GM23338 (cell line): Measurements from ENCODE around the gene HTR3E. TPM values are rescaled to one million over a fixed set of nuclear protein-coding genes. Genes with fewer than 3 reads are reported as not detected.

Source experiments
- ATAC-seq: fragments of 200-7000 bp; cut with Tn5 transposase; 3 replicates; pipeline ENCODE4 v1.9.1; 2020
- DNase-seq: peaks from one replicate; pipeline ENCODE4 v3.0.0-alpha.2; 2015; ENCODE audit warnings: low spot score
- H2AFZ ChIP-seq: fragments of 200-600 bp; sonication (generic); 2 replicates; pipeline ENCODE4 v1.8.0; 2016; ENCODE audit warnings: antibody characterized with exemption, mild to moderate bottlenecking, moderate library complexity
- H3F3A ChIP-seq: fragments of 200-600 bp; sonication (generic); replicated peaks from 2 replicates; pipeline ENCODE4 v1.8.0; 2017; ENCODE audit warnings: antibody characterized with exemption, mixed run types, low read depth
- H3K27ac ChIP-seq: fragments of 200-600 bp; sonication (generic); 2 replicates; pipeline ENCODE4 v1.6.1; 2016; ENCODE audit warnings: low read depth
- H3K27me3 ChIP-seq: fragments of 200-600 bp; sonication (generic); 2 replicates; pipeline ENCODE4 v1.8.0; 2016; ENCODE audit warnings: mild to moderate bottlenecking, mixed run types, moderate library complexity; ENCODE audit not compliant: insufficient read depth
- H3K36me3 ChIP-seq: fragments of 200-600 bp; sonication (generic); 2 replicates; pipeline ENCODE4 v1.8.0; 2016; ENCODE audit warnings: mild to moderate bottlenecking; ENCODE audit not compliant: insufficient read depth
- H3K4me1 ChIP-seq: fragments of 200-600 bp; sonication (generic); 2 replicates; pipeline ENCODE4 v1.8.0; 2016; ENCODE audit warnings: mild to moderate bottlenecking, moderate library complexity; ENCODE audit not compliant: insufficient read depth
- H3K4me2 ChIP-seq: fragments of 200-600 bp; sonication (generic); 2 replicates; pipeline ENCODE4 v1.7.1; 2017; ENCODE audit warnings: mixed run types
- H3K4me3 ChIP-seq: fragments of 200-600 bp; sonication (generic); 2 replicates; pipeline ENCODE4 v1.6.1; 2016; ENCODE audit warnings: mixed run types
- H3K79me2 ChIP-seq: fragments of 200-600 bp; sonication (generic); replicated peaks from 2 replicates; pipeline ENCODE4 v1.8.0; 2017; ENCODE audit warnings: mild to moderate bottlenecking; ENCODE audit not compliant: insufficient read depth
- H3K9me2 ChIP-seq: fragments of 200-600 bp; sonication (generic); 2 replicates; pipeline ENCODE4 v1.8.0; 2017; ENCODE audit not compliant: insufficient read depth
- H4K20me1 ChIP-seq: fragments of 200-600 bp; sonication (generic); replicated peaks from 2 replicates; pipeline ENCODE4 v1.8.0; 2017; ENCODE audit warnings: mild to moderate bottlenecking; ENCODE audit not compliant: insufficient read depth
- H3K27ac Mint-ChIP-seq: 2 replicates; pipeline ENCODE4 v1.8.0; 2020; ENCODE audit warnings: inconsistent platforms, mild to moderate bottlenecking, moderate library complexity, mixed read lengths
- H3K27me3 Mint-ChIP-seq: 3 replicates; pipeline ENCODE4 v1.8.0; 2022; ENCODE audit warnings: low read depth, mild to moderate bottlenecking, moderate library complexity, mixed read lengths, inconsistent platforms; ENCODE audit not compliant: insufficient read depth, poor library complexity
- H3K36me3 Mint-ChIP-seq: 3 replicates; pipeline ENCODE4 v1.8.0; 2021; ENCODE audit warnings: low read depth, mild to moderate bottlenecking, inconsistent platforms, moderate library complexity, mixed read lengths
- H3K4me1 Mint-ChIP-seq: 3 replicates; pipeline ENCODE4 v1.8.0; 2020; ENCODE audit warnings: mild to moderate bottlenecking, inconsistent platforms, mixed read lengths
- H3K4me3 Mint-ChIP-seq: 3 replicates; pipeline ENCODE4 v1.8.0; 2021; ENCODE audit warnings: moderate library complexity, mild to moderate bottlenecking, inconsistent platforms, mixed read lengths
- H3K9me3 Mint-ChIP-seq: 3 replicates; pipeline ENCODE4 v1.8.0; 2020; ENCODE audit warnings: moderate library complexity, mild to moderate bottlenecking, inconsistent platforms, mixed read lengths
- CREB1 ChIP-seq: fragments of 250-450 bp; sonication (Bioruptor Pico); IDR thresholded peaks from 2 replicates; pipeline ENCODE4 v1.5.0; 2020; ENCODE audit warnings: low read depth, mild to moderate bottlenecking, moderate library complexity
- ETS1 ChIP-seq: IDR thresholded peaks from 2 replicates; pipeline ENCODE4 v1.6.1; 2016; ENCODE audit warnings: antibody characterized with exemption
- EZH2 ChIP-seq: fragments of 200-600 bp; sonication (generic); IDR thresholded peaks from one replicate; pipeline ENCODE4 v1.8.0; 2017; ENCODE audit warnings: antibody characterized with exemption, mild to moderate bottlenecking, low read depth; ENCODE audit not compliant: unreplicated experiment
- EZH2phosphoT487 ChIP-seq: fragments of 200-600 bp; sonication (generic); IDR thresholded peaks from one replicate; pipeline ENCODE4 v1.8.1; 2018; ENCODE audit warnings: antibody characterized with exemption; ENCODE audit not compliant: unreplicated experiment
- JUNB ChIP-seq: IDR thresholded peaks from one replicate; pipeline ENCODE4 v1.6.1; 2016; ENCODE audit warnings: antibody characterized with exemption; ENCODE audit not compliant: unreplicated experiment
- POLR2AphosphoS5 ChIP-seq: IDR thresholded peaks from 2 replicates; pipeline ENCODE4 v1.6.1; 2016; ENCODE audit warnings: antibody characterized with exemption, low read depth
- REST ChIP-seq: IDR thresholded peaks from one replicate; pipeline ENCODE4 v1.6.1; 2018; ENCODE audit warnings: antibody characterized with exemption; ENCODE audit not compliant: unreplicated experiment
- ZNF331 ChIP-seq: fragments of 250-450 bp; sonication (Bioruptor Pico); IDR thresholded peaks from 2 replicates; pipeline ENCODE4 v1.5.0; 2020; ENCODE audit warnings: low read depth, mild to moderate bottlenecking, moderate library complexity
- ZNF462 ChIP-seq: fragments of 250-450 bp; sonication (Bioruptor Pico); IDR thresholded peaks from 2 replicates; pipeline ENCODE4 v1.5.0; 2020; ENCODE audit warnings: mild to moderate bottlenecking, moderate library complexity
- polyA plus RNA-seq: library from polyadenylated mRNA; unstranded; fragments of >200 nt; fragmentation: Nextera tagmentation; extraction: Ambion mirVana; gene quantifications from 2 replicates; pipeline ENCODE4 v1.2.1, GENCODE V29; 2016
- total RNA-seq: library from RNA; depleted of rRNA; stranded (reverse); fragments of >200 nt; shearing (Covaris generic); gene quantifications from 2 replicates; pipeline ENCODE4 v1.2.3, GENCODE V29; 2014

HTR3E gene
- total and polyA plus RNA-seq, 2 experiments from 2014 or later = not detected

- no peak overlapping the region for H3K27ac ChIP-seq
- peaks cover 5% of the 10 kb centered on the region; the same call in 1 of the 2 replicates for H3K36me3 ChIP-seq
- Mint-ChIP-seq H3K9me3 (no peaks in the 10 kb centered on the region), H3K27me3 (peaks cover 4% of the 10 kb centered on the region), H3K36me3 (peaks cover 22% of the 10 kb centered on the region), H3K4me1 (peaks cover 2% of the 10 kb centered on the region; the same call in 1 of the 3 replicates), H3K27ac (no peak overlapping the region), H3K4me3 (no peak overlapping the region)
- H3K4me1 ChIP-seq = no peaks in the 10 kb centered on the region
- H3K27me3 ChIP-seq = no peaks in the 10 kb centered on the region
- ATAC-seq (no peak), DNase-seq (no peak)
- H3K4me3 ChIP-seq = no peak overlapping the region
- no peaks in the 10 kb centered on the region for H4K20me1 ChIP-seq
- TF ChIP-seq JUNB (no peak), EZH2phosphoT487 (no peak), ZNF331 (no peak), ETS1 (no peak), POLR2AphosphoS5 (no peak), REST (no peak), ZNF462 (no peak), CREB1 (CRISPR knock-in tag) (no peak), EZH2 (no peak)
- no peak overlapping the region for H2AFZ ChIP-seq
- H3K4me2 ChIP-seq = no peak overlapping the region
- H3F3A ChIP-seq = no peaks in the 10 kb centered on the region
- no peaks in the 10 kb centered on the region for H3K79me2 ChIP-seq
- no peaks in the 10 kb centered on the region for H3K9me2 ChIP-seq
These were observed 51.2 kb downstream of the HTR3E start for GRCh38 chr3:184148076-184148475.
